ENCODE measurements around the gene NUDC. TPM values are rescaled to one million over a fixed set of nuclear protein-coding genes. Genes with fewer than 3 reads are reported as not detected.

The NUDC gene
- total RNA-seq, 1 donor from 2014 or later = 68.9 TPM

- no peaks in the 10 kb centered on the region for H3K36me3 ChIP-seq
- H3K4me1 ChIP-seq = peaks cover 21% of the 10 kb centered on the region
- intact Hi-C loops (cut with micrococcal nuclease) = no loop called here
- no peak for DNase-seq
- H3K9me3 ChIP-seq (replicated peaks) = no peaks in the 10 kb centered on the region
- TF ChIP-seq, protein P1, sequence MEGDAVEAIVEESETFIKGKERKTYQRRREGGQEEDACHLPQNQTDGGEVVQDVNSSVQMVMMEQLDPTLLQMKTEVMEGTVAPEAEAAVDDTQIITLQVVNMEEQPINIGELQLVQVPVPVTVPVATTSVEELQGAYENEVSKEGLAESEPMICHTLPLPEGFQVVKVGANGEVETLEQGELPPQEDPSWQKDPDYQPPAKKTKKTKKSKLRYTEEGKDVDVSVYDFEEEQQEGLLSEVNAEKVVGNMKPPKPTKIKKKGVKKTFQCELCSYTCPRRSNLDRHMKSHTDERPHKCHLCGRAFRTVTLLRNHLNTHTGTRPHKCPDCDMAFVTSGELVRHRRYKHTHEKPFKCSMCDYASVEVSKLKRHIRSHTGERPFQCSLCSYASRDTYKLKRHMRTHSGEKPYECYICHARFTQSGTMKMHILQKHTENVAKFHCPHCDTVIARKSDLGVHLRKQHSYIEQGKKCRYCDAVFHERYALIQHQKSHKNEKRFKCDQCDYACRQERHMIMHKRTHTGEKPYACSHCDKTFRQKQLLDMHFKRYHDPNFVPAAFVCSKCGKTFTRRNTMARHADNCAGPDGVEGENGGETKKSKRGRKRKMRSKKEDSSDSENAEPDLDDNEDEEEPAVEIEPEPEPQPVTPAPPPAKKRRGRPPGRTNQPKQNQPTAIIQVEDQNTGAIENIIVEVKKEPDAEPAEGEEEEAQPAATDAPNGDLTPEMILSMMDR (IDR thresholded peaks at IDR 0.05; ENCODE audit: borderline replicate concordance) = no peak
- H3K4me3 ChIP-seq = no peak overlapping the region
- no peaks in the 10 kb centered on the region for H3K27me3 ChIP-seq (ENCODE audit: low read depth)
- H3K27ac ChIP-seq (replicated peaks) = no peak overlapping the region
Observed at GRCh38 chr1:26909951-26910342, 11.6 kb upstream of the NUDC start.

DNA sequence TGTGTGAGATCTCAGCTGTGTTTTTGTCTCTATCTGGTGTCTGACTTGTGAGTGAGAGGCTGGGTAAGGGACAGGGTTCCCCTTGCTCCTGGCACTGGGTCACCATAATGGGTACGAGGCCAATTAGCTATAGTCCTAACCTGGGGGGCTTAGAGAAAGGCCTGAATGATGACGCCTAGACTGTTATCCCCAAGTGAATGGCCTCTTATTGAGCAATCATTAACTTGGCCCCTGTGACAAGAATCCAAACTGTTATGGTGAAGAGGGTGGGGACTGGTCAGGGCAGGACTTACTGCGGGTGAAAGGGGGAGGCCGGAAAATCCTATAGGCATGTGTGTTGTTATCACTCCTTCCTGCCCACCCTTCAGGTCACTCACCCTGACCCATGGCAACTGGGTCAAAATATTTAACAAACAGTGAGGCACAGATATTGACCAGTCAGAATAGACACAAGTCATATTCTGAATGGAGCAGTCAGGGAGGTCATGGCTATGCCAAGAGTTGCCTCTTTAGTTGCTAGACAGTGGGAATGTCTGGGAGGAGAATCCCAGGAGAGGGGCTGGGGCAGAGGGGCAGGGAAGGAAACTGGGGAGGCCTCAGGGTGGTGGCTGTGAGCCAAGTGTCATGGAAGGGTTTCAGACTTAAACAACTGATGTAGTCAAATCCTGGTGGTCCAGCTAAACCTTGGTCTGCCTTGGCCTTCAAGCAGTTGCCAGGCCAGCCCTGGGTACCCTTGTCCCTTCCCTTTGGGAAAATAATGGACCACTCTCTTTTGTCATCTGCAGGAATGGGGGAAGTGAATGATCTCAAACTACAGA, 11.0 kb upstream of the NUDC start:
- Histone ChIP-seq H3K27me3 (ENCODE audit: low read depth) (no peaks in the 10 kb centered on the region), H3K4me3 (no peak overlapping the region), H3K4me1 (peaks cover 23% of the 10 kb centered on the region), H3K9me3 (replicated peaks) (no peaks in the 10 kb centered on the region), H3K36me3 (no peaks in the 10 kb centered on the region), H3K27ac (replicated peaks) (no peak overlapping the region)
- intact Hi-C loops (cut with micrococcal nuclease) = no loop called here
- TF ChIP-seq, protein P1 (IDR thresholded peaks at IDR 0.05; ENCODE audit: borderline replicate concordance) = no peak
- DNase-seq = no peak

DNA sequence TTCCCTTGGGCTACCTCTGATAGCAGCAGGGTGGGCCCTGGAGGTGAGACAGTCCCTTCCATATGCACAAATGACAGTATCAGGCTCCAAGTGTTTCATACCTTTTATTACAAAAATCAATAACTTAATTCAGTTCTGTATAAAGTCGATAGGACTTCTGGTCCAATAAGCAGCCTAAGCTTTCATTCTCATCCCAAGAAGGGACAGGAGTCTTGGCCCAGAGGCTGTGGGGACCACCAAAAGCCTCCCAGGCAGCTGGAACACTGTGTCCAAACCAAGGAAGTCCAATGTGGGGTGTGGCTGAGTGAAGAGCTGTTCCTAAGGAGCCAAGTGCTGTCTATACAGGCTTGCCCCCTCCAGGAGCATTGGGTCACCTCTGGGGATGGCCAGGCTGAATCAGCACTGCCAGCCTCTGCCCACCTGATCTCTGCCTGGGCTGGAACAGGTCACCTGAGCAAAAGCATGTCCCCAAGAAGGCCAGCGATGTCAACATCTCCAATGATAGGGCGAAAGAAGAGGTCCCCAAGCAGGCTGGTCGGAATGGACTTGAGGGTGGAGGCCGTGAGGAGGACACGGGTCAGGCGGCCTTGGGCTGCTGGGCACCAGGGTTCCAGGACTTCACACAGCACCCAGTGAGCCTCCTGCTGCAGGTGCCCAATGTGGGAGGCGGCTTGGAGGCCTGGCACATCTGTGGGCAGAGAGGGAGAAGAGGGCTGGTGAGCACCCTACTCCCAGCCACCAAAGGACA, 10.0 kb upstream of the NUDC start:
- DNase-seq = no peak
- Histone ChIP-seq H3K4me3 (peak overlapping the region; percentile 69), H3K36me3 (no peaks in the 10 kb centered on the region), H3K27me3 (ENCODE audit: low read depth) (no peaks in the 10 kb centered on the region), H3K9me3 (replicated peaks) (no peaks in the 10 kb centered on the region), H3K27ac (replicated peaks) (no peak overlapping the region), H3K4me1 (peaks cover 23% of the 10 kb centered on the region)
- intact Hi-C loops (cut with micrococcal nuclease) = no loop called here
- TF ChIP-seq, protein P1 (IDR thresholded peaks at IDR 0.05; ENCODE audit: borderline replicate concordance) = no peak

DNA sequence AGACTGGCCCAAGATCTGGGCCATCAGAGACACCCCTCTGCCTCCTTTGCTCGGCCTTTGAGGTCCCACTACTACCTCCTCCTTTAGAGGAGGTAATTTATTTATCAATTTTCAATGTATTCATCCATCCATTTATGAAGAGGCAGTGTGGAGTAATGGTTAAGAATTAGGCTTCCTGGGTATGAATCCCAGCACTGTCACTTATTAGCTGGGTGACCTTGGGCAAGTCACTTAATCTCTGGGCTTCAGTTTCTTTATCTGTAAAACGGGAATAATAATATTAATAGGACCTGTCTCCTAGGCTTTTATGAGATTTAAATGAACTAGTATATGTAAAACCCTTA, 9.4 kb upstream of the NUDC start:
- intact Hi-C loops (cut with micrococcal nuclease) = no loop called here
- peaks cover 23% of the 10 kb centered on the region for H3K4me1 ChIP-seq
- TF ChIP-seq, protein P1 (IDR thresholded peaks at IDR 0.05; ENCODE audit: borderline replicate concordance) = no peak
- no peaks in the 10 kb centered on the region for H3K27me3 ChIP-seq (ENCODE audit: low read depth)
- H3K4me3 ChIP-seq = peak overlapping the region; percentile 69
- no peak for DNase-seq
- H3K36me3 ChIP-seq = no peaks in the 10 kb centered on the region
- H3K27ac ChIP-seq (replicated peaks) = no peak overlapping the region
- no peaks in the 10 kb centered on the region for H3K9me3 ChIP-seq (replicated peaks)

DNA sequence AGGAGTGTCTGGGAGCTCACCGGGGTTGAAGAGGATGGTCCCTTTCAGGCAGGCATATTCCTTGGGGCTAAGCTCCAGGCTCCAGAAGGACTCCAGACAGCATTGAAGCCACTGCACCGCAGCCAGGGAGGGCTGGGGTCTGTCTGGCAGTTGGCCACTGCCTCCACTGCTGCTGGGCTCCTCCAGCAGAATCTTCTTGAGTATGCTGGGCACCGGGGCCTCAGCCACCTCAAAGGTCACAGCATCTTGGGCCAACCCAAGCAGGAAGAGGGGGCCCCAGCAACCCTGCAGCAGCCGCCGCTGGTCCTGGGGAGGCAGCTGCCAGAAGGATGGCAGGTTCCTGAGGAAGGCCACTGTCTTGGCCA, 8.2 kb upstream of the NUDC start:
- Histone ChIP-seq H3K27me3 (ENCODE audit: low read depth) (no peaks in the 10 kb centered on the region), H3K4me3 (peak overlapping the region; percentile 69), H3K9me3 (replicated peaks) (no peaks in the 10 kb centered on the region), H3K36me3 (no peaks in the 10 kb centered on the region), H3K27ac (replicated peaks) (peak overlapping the region; percentile 94), H3K4me1 (peaks cover 23% of the 10 kb centered on the region)
- DNase-seq = no peak
- TF ChIP-seq, protein P1 (IDR thresholded peaks at IDR 0.05; ENCODE audit: borderline replicate concordance) = no peak
- intact Hi-C loops (cut with micrococcal nuclease) = no loop called here
